Calu3 (cell line): ENCODE data around the gene PODNL1. TPM values are rescaled to one million over a fixed set of nuclear protein-coding genes. Genes with fewer than 3 reads are reported as not detected.

Source experiments
- BruUV-seq: library from RNA; stranded (reverse); fragments of 400-500 nt; replicated peaks from 2 replicates; lab custom pipeline; 2021; lab: Mats Ljungman, UMichigan
- CTCF ChIA-PET: fragments of 300-600 bp; sonication (Branson Sonifier 250); formaldehyde crosslinking; loops from one replicate; lab custom pipeline; 2022; ENCODE audit warnings: antibody characterized with exemption; lab: Charles Lee
- DNase-seq: peaks from one replicate; pipeline ENCODE4 v3.0.0; 2022
- H3K27ac Mint-ChIP-seq: one replicate; pipeline ENCODE4 v1.8.0; 2022; ENCODE audit warnings: mixed read lengths; ENCODE audit not compliant: unreplicated experiment
- H3K27me3 Mint-ChIP-seq: one replicate; pipeline ENCODE4 v1.8.0; 2022; ENCODE audit warnings: mixed read lengths; ENCODE audit not compliant: unreplicated experiment
- H3K36me3 Mint-ChIP-seq: one replicate; pipeline ENCODE4 v1.8.0; 2022; ENCODE audit warnings: mild to moderate bottlenecking, moderate library complexity, mixed read lengths; ENCODE audit not compliant: insufficient read depth, unreplicated experiment
- H3K4me1 Mint-ChIP-seq: one replicate; pipeline ENCODE4 v1.8.0; 2022; ENCODE audit warnings: mild to moderate bottlenecking, low read depth, mixed read lengths; ENCODE audit not compliant: unreplicated experiment
- H3K4me3 Mint-ChIP-seq: one replicate; pipeline ENCODE4 v1.8.0; 2022; ENCODE audit warnings: mild to moderate bottlenecking, low read depth, moderate library complexity, mixed read lengths; ENCODE audit not compliant: unreplicated experiment
- H3K9me3 Mint-ChIP-seq: one replicate; pipeline ENCODE4 v1.8.0; 2022; ENCODE audit warnings: low read depth, mixed read lengths; ENCODE audit not compliant: unreplicated experiment
- CTCF ChIP-seq: fragments of 200-600 bp; IDR thresholded peaks from one replicate; pipeline ENCODE4 v1.8.0; 2022; ENCODE audit warnings: antibody characterized with exemption; ENCODE audit not compliant: unreplicated experiment
- intact Hi-C: fragments of 100-400 bp; cut with micrococcal nuclease; formaldehyde crosslinking; loops from one replicate; pipeline ENCODE4 v1.10.0; 2022; ENCODE audit not compliant: unreplicated experiment
- total RNA-seq: library from RNA; stranded (reverse); gene quantifications from 2 replicates; pipeline ENCODE4 v1.2.3, GENCODE V29; 2022

Gene PODNL1
- total RNA-seq, 1 experiment from 2014 or later, result not detected

- Mint-ChIP-seq H3K36me3 (peaks cover 30% of the 10 kb centered on the region), H3K9me3 (no peaks in the 10 kb centered on the region), H3K27ac (no peak overlapping the region), H3K4me3 (no peak overlapping the region), H3K4me1 (no peaks in the 10 kb centered on the region), H3K27me3 (no peaks in the 10 kb centered on the region)
- no peak for DNase-seq
- intact Hi-C loops, result no loop called here
- BruUV-seq, result no TSS peak
- no peak for TF ChIP-seq CTCF
- CTCF ChIA-PET, result no interaction called here
Measured at GRCh38 chr19:13909430-13909829, 28.8 kb downstream of the PODNL1 start.

- Mint-ChIP-seq H3K4me3 (no peak overlapping the region), H3K9me3 (no peaks in the 10 kb centered on the region), H3K27ac (no peak overlapping the region), H3K36me3 (peaks cover 30% of the 10 kb centered on the region), H3K4me1 (no peaks in the 10 kb centered on the region), H3K27me3 (no peaks in the 10 kb centered on the region)
- intact Hi-C loops, result no loop called here
- DNase-seq, result no peak
- CTCF ChIA-PET, result no interaction called here
- TF ChIP-seq CTCF, result no peak
- BruUV-seq, result no TSS peak
Measured at GRCh38 chr19:13908674-13909073, 29.5 kb downstream of the PODNL1 start.

- H3K4me3 Mint-ChIP-seq, result peak overlapping the region; percentile 78
Measured at GRCh38 chr19:13906910-13907309, 31.3 kb downstream of the PODNL1 start.

GRCh38 chr19:13906521-13906904 is 31.7 kb downstream of the PODNL1 start:
- TF ChIP-seq CTCF, result no peak
- Mint-ChIP-seq H3K4me3 (peak overlapping the region; percentile 78), H3K36me3 (peaks cover 21% of the 10 kb centered on the region), H3K4me1 (no peaks in the 10 kb centered on the region), H3K9me3 (no peaks in the 10 kb centered on the region), H3K27me3 (no peaks in the 10 kb centered on the region), H3K27ac (peak overlapping the region; percentile 36)
- no TSS peak for BruUV-seq
- CTCF ChIA-PET, result interaction anchor here (1.1 kb wide), 1 partner anchor 230 kb away, joined by 3 read pairs; the partner anchor contains the start of gene ASF1B
- intact Hi-C loops, result no loop called here
- DNase-seq, result peak; percentile 36

More at GRCh38 chr19:13906910-13907309, 31.3 kb downstream of the PODNL1 start:
- no peaks in the 10 kb centered on the region for H3K4me1 Mint-ChIP-seq
- intact Hi-C loops, result no loop called here
- TF ChIP-seq CTCF, result no peak
- peak overlapping the region; percentile 36 for H3K27ac Mint-ChIP-seq
- BruUV-seq, result TSS peak; percentile 57
- H3K36me3 Mint-ChIP-seq, result peaks cover 23% of the 10 kb centered on the region
- H3K9me3 Mint-ChIP-seq, result no peaks in the 10 kb centered on the region
- DNase-seq, result no peak
- H3K27me3 Mint-ChIP-seq, result no peaks in the 10 kb centered on the region
- CTCF ChIA-PET, result interaction anchor here (1.1 kb wide), 1 partner anchor 230 kb away, joined by 3 read pairs; the partner anchor contains the start of gene ASF1B
